WI38 (cell line): ENCODE data around the gene GMPPA.

Source experiments
- H3K4me3 ChIP-seq: 2 replicates; pipeline ENCODE4 v1.5.1; 2011; ENCODE audit warnings: low read depth, mild to moderate bottlenecking, control low read depth, low read length
- TF ChIP-seq, protein P1 (sequence below): IDR thresholded peaks from 2 replicates; pipeline ENCODE4 v1.5.1; 2012; ENCODE audit warnings: low read depth, mild to moderate bottlenecking, control low read depth, low read length

GMPPA gene

DNA sequence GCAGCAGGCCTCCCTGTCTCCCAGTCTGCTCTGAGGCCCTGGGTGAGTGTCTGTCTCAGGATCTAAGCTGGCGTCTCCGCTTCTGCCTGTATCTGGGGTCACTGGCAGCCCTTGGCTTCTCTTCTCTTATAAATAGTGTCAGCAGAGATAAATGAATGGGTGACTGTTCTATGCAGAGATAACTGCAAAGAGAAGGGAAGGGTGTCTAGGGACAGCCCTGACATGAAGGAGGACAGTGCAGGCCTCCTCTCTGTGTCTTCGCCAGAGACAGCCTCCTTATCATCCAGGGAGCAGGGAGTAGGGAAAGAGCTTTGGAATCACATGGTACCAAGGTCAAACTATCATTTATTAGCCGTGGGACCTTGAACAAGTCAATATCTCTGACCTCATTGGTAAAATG, 28.3 kb upstream of the GMPPA start:
- no peak overlapping the region for H3K4me3 ChIP-seq

DNA sequence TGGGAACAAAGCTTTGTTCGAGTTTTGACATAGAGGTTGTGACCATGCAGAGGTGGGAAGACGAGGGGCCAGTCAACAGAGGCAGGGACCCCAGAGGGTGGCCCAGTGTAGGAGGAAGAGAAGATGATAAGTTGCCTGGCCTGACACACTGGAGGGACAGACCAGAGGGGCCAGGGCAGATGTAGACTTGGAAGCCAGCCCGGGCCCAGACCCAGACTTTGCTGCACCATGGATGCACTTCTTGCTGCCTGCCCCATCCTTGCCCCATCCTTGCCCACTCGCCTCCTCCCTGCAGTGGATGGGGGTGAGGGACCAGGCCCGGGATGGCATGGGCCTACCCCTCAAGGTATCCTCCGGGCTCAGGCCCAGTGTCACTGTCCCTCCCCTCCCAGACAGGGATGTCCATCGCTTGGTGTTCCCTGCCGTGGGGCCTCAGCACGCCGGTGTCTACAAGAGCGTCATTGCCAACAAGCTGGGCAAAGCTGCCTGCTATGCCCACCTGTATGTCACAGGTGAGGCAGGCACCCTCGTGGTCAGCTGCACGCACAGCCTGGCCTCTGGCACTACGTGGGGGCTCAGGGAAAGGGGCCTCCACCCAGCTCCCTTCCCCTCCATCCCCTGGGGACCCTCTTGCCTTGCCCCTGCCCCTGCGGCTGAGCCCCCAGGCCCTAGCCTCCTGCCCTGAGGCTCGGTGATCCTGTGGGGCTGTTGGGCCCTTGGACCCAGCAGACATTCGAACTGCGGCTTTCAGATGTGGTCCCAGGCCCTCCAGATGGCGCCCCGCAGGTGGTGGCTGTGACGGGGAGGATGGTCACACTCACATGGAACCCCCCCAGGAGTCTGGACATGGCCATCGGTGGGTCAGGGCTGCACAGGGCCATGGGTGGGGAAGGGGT, 27.0 kb upstream of the GMPPA start:
- TF ChIP-seq, protein P1, sequence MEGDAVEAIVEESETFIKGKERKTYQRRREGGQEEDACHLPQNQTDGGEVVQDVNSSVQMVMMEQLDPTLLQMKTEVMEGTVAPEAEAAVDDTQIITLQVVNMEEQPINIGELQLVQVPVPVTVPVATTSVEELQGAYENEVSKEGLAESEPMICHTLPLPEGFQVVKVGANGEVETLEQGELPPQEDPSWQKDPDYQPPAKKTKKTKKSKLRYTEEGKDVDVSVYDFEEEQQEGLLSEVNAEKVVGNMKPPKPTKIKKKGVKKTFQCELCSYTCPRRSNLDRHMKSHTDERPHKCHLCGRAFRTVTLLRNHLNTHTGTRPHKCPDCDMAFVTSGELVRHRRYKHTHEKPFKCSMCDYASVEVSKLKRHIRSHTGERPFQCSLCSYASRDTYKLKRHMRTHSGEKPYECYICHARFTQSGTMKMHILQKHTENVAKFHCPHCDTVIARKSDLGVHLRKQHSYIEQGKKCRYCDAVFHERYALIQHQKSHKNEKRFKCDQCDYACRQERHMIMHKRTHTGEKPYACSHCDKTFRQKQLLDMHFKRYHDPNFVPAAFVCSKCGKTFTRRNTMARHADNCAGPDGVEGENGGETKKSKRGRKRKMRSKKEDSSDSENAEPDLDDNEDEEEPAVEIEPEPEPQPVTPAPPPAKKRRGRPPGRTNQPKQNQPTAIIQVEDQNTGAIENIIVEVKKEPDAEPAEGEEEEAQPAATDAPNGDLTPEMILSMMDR: no peak
- H3K4me3 ChIP-seq: no peak overlapping the region

More for the DNA sequence above, 28.3 kb upstream of the GMPPA start:
- TF ChIP-seq, protein P1: no peak

DNA sequence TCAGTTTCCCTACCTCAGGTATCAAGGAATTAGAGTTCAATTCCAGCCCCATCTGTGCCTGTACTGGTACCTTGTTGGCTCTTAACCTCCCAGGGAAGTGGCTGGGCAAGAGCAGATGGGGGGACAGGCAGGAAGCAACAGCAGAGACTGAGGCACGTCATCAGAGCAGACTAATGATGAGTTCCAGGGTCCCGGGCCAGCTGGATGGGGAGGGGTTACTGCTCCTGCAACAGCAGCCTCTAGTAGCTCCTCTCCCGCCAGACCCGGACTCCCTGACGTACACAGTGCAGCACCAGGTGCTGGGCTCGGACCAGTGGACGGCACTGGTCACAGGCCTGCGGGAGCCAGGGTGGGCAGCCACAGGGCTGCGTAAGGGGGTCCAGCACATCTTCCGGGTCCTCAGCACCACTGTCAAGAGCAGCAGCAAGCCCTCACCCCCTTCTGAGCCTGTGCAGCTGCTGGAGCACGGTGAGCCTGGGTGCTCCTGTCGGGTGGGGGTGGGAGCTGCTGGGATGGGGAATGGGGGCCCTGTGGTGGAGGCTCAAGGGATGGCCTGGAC, 26.0 kb upstream of the GMPPA start:
- H3K4me3 ChIP-seq: no peak overlapping the region
- TF ChIP-seq, protein P1: no peak

DNA sequence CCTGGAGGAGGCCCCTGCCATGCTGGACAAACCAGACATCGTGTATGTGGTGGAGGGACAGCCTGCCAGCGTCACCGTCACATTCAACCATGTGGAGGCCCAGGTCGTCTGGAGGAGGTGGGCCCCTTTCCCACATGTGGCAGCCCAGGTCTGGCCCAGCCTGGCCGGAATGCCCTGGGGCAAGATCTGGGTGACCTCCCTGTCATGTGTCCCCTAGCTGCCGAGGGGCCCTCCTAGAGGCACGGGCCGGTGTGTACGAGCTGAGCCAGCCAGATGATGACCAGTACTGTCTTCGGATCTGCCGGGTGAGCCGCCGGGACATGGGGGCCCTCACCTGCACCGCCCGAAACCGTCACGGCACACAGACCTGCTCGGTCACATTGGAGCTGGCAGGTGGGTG, 25.2 kb upstream of the GMPPA start:
- TF ChIP-seq, protein P1: no peak
- H3K4me3 ChIP-seq: no peak overlapping the region

DNA sequence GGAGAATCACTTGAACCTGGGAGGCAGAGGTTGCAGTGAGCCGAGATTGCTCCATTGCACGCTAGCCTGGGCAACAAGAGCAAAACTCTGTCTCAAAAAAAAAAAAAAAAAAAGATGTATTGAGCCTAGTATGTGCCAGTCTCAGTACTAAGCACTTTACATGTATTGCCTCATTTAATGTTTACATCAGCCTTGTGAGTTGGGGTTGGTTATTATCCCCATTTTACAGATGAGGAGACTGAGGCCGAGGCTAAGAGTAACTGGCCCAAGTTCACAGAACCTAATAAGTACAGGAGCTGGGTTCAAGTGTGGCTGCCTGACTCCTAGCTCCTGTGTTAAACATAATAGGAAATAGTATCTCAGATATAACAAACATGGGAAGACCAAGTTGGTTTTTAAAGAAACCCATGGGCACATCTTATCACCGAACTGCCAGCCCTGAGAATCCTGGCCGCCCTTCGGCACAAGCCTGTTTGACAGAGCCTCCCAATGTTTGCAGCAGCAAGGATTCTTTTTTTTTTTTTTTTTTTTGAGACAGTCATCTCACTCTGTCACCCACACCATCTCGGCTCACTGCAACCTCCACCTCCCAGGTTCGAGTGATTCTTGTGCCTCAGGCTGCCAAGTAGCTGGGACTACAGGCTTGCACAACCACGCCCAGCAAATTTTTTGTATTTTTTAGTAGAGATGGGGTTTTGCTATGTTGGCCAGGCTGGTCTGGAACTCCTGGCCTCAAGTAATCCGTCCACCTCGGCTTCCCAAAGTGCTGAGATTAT, 24.2 kb upstream of the GMPPA start:
- no peak overlapping the region for H3K4me3 ChIP-seq
- TF ChIP-seq, protein P1: no peak

DNA sequence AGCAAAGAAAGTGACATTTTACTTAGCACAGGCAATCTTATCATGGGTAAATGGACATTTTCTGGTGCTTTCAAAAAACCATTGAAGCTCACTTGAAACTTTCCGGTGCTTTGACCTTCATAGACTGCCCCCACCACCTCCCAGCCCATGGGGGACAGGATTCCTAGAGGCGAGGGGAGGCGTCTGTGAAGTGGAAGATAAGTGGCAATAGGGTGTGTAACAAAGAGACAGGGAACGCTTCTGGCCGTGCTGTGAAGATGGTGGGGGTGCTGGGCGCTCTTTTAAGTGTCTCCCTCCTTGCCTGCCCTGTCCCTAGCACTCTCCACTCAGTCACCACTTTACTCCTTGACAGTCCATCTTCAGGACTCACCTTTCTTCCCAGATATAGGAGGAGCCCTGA, 23.4 kb upstream of the GMPPA start:
- TF ChIP-seq, protein P1: no peak

More for the DNA sequence above, 23.4 kb upstream of the GMPPA start:
- no peak overlapping the region for H3K4me3 ChIP-seq
